Measurements from ENCODE around the gene ENOSF1.
A peak's percentile ranks its signal among the peaks of the same experiment; 100 is the strongest.
"Not testable (repeated sequence)": the region's sequence is repeated elsewhere in the genome, so short reads cannot be mapped to it uniquely, and the experiment has no call there.

Gene ENOSF1

GRCh38 chr18:708096-708495, 4.3 kb downstream of the ENOSF1 start:
- no peak for DNase-seq (ENCODE audit: extremely low read depth in 1 of 2, low read depth in 1 of 2)

GRCh38 chr18:706405-706804, 6.0 kb downstream of the ENOSF1 start:
- no peak for DNase-seq (ENCODE audit: extremely low read depth in 1 of 2, low read depth in 1 of 2)

- DNase-seq (ENCODE audit: extremely low read depth in 1 of 2, low read depth in 1 of 2) = no peak
Measured at GRCh38 chr18:703213-703967, 9.0 kb downstream of the ENOSF1 start.

GRCh38 chr18:697800-698199, 14.6 kb downstream of the ENOSF1 start:
- no peak for DNase-seq (ENCODE audit: extremely low read depth in 1 of 2, low read depth in 1 of 2)

- DNase-seq (ENCODE audit: extremely low read depth in 1 of 2, low read depth in 1 of 2) = no peak
Measured at GRCh38 chr18:697012-697411, 15.4 kb downstream of the ENOSF1 start.

- no peak for DNase-seq (ENCODE audit: extremely low read depth in 1 of 2, low read depth in 1 of 2)
Measured at GRCh38 chr18:693466-694187, 18.8 kb downstream of the ENOSF1 start.

GRCh38 chr18:692824-693223, 19.6 kb downstream of the ENOSF1 start:
- no peak for DNase-seq (ENCODE audit: extremely low read depth in 1 of 2, low read depth in 1 of 2)

- DNase-seq (ENCODE audit: extremely low read depth in 1 of 2, low read depth in 1 of 2) = no peak
Measured at GRCh38 chr18:688323-688722, 24.1 kb downstream of the ENOSF1 start.

- DNase-seq (ENCODE audit: extremely low read depth in 1 of 2, low read depth in 1 of 2) = no peak
Measured at GRCh38 chr18:686339-687111, 25.9 kb downstream of the ENOSF1 start.

- no peak for DNase-seq (ENCODE audit: extremely low read depth in 1 of 2, low read depth in 1 of 2)
Measured at GRCh38 chr18:685438-685837, 27.0 kb downstream of the ENOSF1 start.

GRCh38 chr18:683531-683930, 28.9 kb downstream of the ENOSF1 start:
- no peak for DNase-seq (ENCODE audit: extremely low read depth in 1 of 2, low read depth in 1 of 2)

GRCh38 chr18:682833-683232, 29.6 kb downstream of the ENOSF1 start:
- no peak for DNase-seq (ENCODE audit: extremely low read depth in 1 of 2, low read depth in 1 of 2)

- not testable (repeated sequence) for DNase-seq (ENCODE audit: extremely low read depth in 1 of 2, low read depth in 1 of 2)
Measured at GRCh38 chr18:682416-682815, 30.0 kb downstream of the ENOSF1 start.

- DNase-seq (ENCODE audit: extremely low read depth in 1 of 2, low read depth in 1 of 2) = peak; percentile 13 to 49
Measured at GRCh38 chr18:681985-682384, 30.4 kb downstream of the ENOSF1 start.

- DNase-seq (ENCODE audit: extremely low read depth in 1 of 2, low read depth in 1 of 2) = no peak
Measured at GRCh38 chr18:680392-680791, 32.0 kb downstream of the ENOSF1 start.

- no peak for DNase-seq (ENCODE audit: extremely low read depth in 1 of 2, low read depth in 1 of 2)
Measured at GRCh38 chr18:679516-679915, 32.9 kb downstream of the ENOSF1 start.

- DNase-seq (ENCODE audit: extremely low read depth in 1 of 2, low read depth in 1 of 2) = no peak
Measured at GRCh38 chr18:678482-679182, 33.8 kb downstream of the ENOSF1 start.

GRCh38 chr18:677951-678381, 34.5 kb downstream of the ENOSF1 start:
- DNase-seq (ENCODE audit: extremely low read depth in 1 of 2, low read depth in 1 of 2) = no peak

GRCh38 chr18:677145-677544, 35.3 kb downstream of the ENOSF1 start:
- no peak for DNase-seq (ENCODE audit: extremely low read depth in 1 of 2, low read depth in 1 of 2)

GRCh38 chr18:676736-677135, 35.7 kb downstream of the ENOSF1 start:
- DNase-seq (ENCODE audit: extremely low read depth in 1 of 2, low read depth in 1 of 2) = no peak

- no peak for DNase-seq (ENCODE audit: extremely low read depth in 1 of 2, low read depth in 1 of 2)
Measured at GRCh38 chr18:676069-676468, 36.4 kb downstream of the ENOSF1 start.

Measured in stimulated activated CD8-positive, alpha-beta memory T cell treated with anti-CD3 and anti-CD28 coated beads, Interleukin-7, amount 100 ng/mL, for 48 hours (primary cell).